Stomach (tissue), 4 donors: ENCODE results near the gene TRIM9.
"Not testable (repeated sequence)": the region's sequence is repeated elsewhere in the genome, so short reads cannot be mapped to it uniquely, and the experiment has no call there.

Experiments used
- EP300 ChIP-seq: sonication (generic); formaldehyde crosslinking; IDR thresholded peaks from one replicate; pipeline ENCODE4 v1.6.1; 2017; ENCODE audit warnings: antibody characterized with exemption
- POLR2A ChIP-seq, 4 donors: fragments of 450-650 bp; IDR thresholded peaks; one replicate each; pipeline ENCODE4 v1.6.1; 2016; ENCODE audit warnings: antibody characterized with exemption in 4 of 4, control low read depth in 2 of 4, mild to moderate bottlenecking in 1 of 4, moderate library complexity in 1 of 4
- POLR2AphosphoS5 ChIP-seq, 3 donors: sonication (generic); formaldehyde crosslinking; IDR thresholded peaks; one replicate each; pipeline ENCODE4 v1.6.1; 2016; ENCODE audit warnings: antibody characterized with exemption in 3 of 3
- TF ChIP-seq, protein P1 (sequence below), 7 experiments: fragments of 450-650 bp in 4 of 7; fragments of 200-600 bp in 3 of 7; sonication (generic) in 3 of 7; IDR thresholded peaks; one replicate each; pipeline ENCODE4 v1.5.1; 2016 to 2019; ENCODE audit warnings: antibody characterized with exemption in 7 of 7, control low read depth in 2 of 7, mild to moderate bottlenecking in 1 of 7

DNA sequence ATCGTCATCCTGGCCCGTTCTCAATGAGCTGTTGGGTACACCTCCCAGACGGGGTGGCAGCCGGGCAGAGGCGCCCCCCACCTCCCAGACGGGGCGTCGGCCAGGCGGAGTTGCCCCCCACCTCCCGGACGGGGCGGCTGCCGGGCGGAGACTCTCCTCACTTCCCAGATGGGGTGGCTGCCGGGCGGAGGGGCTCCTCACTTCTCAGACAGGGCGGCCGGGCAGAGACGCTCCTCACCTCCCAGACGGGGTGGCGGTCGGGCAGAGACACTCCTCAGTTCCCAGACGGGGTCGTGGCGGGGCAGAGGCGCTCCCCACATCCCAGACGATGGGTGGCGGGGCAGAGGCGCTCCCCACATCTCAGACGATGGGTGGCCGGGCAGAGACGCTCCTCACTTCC lies 138.5 kb downstream of the TRIM9 start:
- TF ChIP-seq POLR2AphosphoS5 (IDR thresholded peaks at IDR 0.05); POLR2A (IDR thresholded peaks at IDR 0.05); EP300: not testable (repeated sequence)
- TF ChIP-seq, protein P1, sequence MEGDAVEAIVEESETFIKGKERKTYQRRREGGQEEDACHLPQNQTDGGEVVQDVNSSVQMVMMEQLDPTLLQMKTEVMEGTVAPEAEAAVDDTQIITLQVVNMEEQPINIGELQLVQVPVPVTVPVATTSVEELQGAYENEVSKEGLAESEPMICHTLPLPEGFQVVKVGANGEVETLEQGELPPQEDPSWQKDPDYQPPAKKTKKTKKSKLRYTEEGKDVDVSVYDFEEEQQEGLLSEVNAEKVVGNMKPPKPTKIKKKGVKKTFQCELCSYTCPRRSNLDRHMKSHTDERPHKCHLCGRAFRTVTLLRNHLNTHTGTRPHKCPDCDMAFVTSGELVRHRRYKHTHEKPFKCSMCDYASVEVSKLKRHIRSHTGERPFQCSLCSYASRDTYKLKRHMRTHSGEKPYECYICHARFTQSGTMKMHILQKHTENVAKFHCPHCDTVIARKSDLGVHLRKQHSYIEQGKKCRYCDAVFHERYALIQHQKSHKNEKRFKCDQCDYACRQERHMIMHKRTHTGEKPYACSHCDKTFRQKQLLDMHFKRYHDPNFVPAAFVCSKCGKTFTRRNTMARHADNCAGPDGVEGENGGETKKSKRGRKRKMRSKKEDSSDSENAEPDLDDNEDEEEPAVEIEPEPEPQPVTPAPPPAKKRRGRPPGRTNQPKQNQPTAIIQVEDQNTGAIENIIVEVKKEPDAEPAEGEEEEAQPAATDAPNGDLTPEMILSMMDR (IDR thresholded peaks at IDR 0.05), result not testable (repeated sequence)
